GM18907 (cell line): ENCODE data around the gene DKKL1.
"Not testable (repeated sequence)": the region's sequence is repeated elsewhere in the genome, so short reads cannot be mapped to it uniquely, and the experiment has no call there.

ENCODE experiments used
- ATAC-seq: cut with Tn5 transposase; IDR thresholded peaks from one replicate; pipeline ENCODE4 v1.9.1; 2021; ENCODE audit warnings: mild to moderate bottlenecking, moderate library complexity; ENCODE audit not compliant: unreplicated experiment

Gene DKKL1

GRCh38 chr19:49363268-49364082, at the start of gene DKKL1:
Gene DKKL1, plus strand, starts transcription at chr19:49363877. Its CDS starts 122 bp downstream, at chr19:49363999.
- ATAC-seq: no peak

GRCh38 chr19:49315111-49315510, 48.6 kb upstream of the DKKL1 start:
- ATAC-seq: no peak

GRCh38 chr19:49316284-49316683, 47.4 kb upstream of the DKKL1 start:
- no peak for ATAC-seq

DNA sequence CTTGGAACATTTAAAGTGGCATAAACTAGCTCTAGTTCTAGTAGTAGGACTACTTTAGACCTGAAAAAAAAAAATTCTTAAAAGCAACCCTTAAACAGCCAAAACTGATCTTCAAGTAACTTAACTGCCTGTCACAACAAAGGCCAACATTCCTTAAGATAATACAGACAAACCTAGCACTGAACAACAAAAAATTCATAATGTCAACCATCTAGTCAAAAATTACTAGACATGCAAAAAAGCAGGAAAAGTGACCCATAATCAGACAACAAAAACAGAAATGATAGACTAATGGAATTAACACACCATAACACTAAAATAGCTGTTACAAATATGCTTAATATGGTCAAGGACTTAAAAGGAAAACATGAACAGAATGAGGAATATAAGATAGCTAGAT, 45.4 kb upstream of the DKKL1 start:
- no peak for ATAC-seq

DNA sequence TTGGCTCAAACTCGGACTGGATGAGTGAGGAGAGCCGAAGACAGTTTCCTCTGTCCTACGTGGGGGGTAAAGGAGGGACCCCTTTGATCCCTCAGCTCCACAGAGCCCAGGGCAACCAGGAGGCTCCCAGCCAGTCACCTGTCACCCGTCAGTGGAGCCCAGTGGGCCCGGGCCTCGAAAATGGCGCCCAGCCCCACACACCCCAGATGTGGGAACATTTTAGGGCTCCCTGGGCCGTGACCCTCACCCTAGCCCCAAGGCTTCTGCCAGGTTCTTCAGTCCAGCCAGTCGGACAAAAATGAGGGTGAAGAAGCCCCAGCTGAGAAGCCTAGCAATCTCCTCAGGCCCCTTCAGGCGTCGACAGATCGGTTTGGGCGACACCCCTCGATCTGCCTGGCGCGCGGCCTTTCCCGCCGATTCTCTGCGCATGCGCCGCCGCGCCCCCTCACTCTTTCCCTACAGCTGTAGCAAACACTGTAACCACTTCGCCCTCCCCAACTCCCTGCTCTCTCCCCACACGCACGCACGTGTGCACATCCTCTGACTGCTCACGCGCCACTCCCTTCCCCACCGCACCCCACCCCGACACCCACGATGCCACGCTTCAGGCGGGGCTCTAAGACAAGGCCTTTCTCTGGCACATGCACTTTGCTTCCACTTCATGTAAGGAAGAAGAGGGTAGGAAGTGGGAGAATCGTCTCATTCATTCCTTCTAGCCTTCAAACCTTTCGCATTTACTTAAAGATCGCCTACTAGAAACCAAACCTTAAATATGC, 38.7 kb upstream of the DKKL1 start, which contains the start of gene SLC6A16:
Gene SLC6A16 (minus strand): TSS at position 391 of the 776 bp plus-strand sequence. CDS start 13,844 bp downstream, outside the sequence.
- no peak for ATAC-seq

DNA sequence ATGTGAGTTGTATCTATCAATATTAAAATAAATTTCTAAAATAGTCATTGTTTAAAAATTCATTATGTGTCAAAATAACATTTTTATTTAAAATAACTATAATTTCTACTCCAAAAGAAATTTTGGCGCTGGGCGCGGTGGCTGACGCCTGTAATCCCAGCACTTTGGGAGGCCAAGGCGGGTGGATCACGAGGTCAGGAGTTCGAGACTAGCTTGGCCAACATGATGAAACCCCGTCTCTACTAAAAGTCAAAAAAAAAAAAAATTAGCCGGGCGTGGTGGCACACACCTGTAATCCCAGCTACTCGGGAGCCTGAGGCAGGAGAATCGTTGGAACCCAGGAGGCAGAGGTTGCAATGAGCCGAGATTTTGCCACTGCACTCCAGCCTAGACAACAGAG, 37.9 kb upstream of the DKKL1 start:
- ATAC-seq: not testable (repeated sequence)

- peak; percentile 31 for ATAC-seq
Observed at GRCh38 chr19:49326165-49326704, 37.4 kb upstream of the DKKL1 start.

- ATAC-seq: no peak
Observed at GRCh38 chr19:49327878-49328544, 35.7 kb upstream of the DKKL1 start.

DNA sequence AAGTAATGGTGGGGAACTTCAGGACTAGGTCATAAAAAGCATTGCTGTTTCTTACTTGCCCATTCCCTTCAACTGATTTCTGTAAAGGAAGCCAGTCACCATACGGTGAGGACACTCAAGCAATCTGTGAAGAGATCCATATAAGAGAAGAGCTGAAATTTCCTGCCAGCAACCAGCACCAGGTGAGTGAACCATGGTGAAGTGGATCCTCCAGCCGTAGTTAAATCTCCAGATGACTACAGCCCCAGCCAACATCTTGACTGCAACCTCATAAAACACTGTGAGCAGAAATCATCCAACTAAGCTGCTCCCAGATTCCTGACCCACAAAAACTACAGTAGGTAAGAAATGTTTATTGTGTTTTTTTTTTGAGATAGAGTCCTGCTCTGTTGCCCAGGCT, 34.9 kb upstream of the DKKL1 start:
- ATAC-seq: no peak

DNA sequence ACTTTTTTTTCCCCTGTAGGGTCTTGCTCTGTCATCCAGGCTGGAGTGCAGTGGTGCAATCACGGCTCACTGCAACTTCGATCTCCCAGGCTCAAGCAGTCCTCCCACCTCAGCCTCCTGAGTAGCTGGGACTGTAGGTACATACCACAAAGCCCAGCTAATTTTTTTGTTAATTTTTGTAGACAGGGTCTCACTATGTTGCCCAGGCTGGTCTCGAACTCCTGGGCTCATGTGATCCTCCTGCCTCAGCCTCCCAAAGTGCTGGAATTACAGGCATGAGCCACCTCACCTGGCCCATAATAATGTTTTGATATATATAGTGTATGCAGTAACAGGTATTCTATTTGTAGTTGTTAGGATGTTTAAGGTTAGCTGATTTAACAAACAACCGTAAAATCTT, 32.5 kb upstream of the DKKL1 start:
- ATAC-seq: not testable (repeated sequence)

- peak; percentile 40 for ATAC-seq
Observed at GRCh38 chr19:49331616-49332055, 32.0 kb upstream of the DKKL1 start.

GRCh38 chr19:49332691-49333417, 30.8 kb upstream of the DKKL1 start:
- ATAC-seq: not testable (repeated sequence)

- no peak for ATAC-seq
Observed at GRCh38 chr19:49333418-49333805, 30.3 kb upstream of the DKKL1 start.

DNA sequence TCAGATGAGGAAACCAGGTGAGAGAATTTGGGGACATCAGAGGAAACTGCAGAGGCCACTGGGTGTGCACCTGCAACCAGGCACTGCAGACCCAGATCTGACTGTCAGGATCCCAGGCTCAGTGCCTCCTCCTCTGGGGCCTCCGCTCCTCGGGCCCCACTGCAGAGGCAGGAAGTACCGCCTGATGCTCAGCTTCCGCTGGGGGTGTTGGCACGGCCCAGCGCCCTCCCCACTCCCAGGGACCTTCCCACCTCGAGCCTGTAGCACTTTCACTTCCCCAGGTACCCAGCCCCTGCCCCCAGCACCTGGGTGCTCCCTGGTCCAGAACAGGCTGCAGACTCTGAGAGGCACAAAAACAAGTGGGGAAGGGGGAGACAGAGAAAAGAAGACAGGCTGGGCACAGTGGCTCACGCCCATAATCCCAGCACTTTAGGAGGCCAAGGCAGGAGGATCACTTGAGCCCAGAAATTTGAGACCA, 29.8 kb upstream of the DKKL1 start:
- peak; percentile 52 for ATAC-seq

DNA sequence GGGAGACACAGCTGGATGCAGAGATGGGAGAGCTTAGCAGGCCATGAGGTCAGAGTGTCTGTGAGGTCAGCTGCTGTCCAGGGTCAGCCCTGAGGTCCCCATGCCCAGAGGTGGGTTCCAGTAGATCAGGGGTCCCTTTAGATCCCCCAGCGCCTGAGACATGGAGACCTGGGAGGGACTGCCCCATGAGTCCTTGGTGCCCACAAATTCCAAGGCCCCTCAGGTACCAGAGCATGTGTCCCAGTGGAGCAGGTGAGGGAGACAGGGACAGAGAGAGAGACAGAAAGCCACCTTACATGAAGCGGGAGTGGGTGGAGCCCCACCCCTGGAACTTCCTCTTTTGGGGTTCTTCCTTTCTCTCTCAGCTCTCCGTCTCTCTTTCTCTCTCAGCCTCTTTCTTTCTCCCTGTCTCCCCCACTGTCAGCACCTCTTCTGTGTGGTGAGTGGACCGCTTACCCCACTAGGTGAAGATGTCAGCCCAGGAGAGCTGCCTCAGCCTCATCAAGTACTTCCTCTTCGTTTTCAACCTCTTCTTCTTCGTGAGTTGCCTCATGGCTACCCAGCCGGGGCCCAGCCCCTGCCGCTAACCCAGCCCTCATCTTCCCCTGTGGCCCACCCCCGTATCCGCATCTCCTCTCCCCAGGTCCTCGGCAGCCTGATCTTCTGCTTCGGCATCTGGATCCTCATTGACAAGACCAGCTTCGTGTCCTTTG, 28.4 kb upstream of the DKKL1 start, which contains the start of gene CD37:
Gene CD37 (plus strand): TSS at position 336 of the 713 bp plus-strand sequence. CDS start 135 bp downstream, at position 471.
- ATAC-seq: peak; percentile 23

DNA sequence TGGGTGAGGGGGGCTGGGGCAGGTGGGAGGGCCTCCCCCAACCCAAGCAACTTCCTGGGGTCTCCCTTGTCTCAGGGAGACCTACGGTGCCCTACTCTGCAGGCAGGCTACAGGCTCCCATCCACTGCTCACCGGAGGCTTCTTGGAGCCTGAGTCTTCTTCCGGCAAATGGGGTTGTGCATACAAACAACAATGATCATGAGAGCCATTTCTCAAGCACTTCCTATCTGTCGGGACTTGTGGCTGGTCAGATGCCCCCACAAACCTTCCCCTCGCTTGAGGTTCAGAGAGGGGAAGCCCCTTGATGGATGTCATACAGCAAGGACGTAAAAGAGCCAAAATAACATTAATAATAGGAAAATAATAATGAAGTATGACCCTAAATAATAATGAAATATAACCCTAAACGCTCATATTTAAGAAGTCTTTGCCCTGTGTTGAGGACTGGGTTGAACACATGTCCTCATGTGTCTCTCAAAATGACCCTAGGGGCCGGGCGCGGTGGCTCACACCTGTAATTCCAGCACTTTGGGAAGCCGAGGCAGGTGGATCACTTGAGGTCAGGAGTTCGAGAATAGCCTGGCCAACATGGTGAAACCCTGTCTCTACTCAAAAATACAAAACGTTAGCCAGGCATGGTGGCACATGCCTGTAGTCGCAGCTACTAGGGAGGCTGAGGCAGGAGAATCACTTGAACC, 27.7 kb upstream of the DKKL1 start:
- ATAC-seq: no peak

- no peak for ATAC-seq
Observed at GRCh38 chr19:49336482-49337266, 27.0 kb upstream of the DKKL1 start.
